NCI-H2227 (cell line): Measurements from ENCODE around the gene ME2.

Experiments used
- DNase-seq: peaks from one replicate; lab custom pipeline; 2025; ENCODE audit not compliant: unreplicated experiment; lab: John Stamatoyannopoulos, UW

The ME2 gene

GRCh38 chr18:50859793-50860555 is 18.9 kb upstream of the ME2 start:
- no peak for DNase-seq

GRCh38 chr18:50861617-50862016 is 17.3 kb upstream of the ME2 start:
- no peak for DNase-seq

GRCh38 chr18:50862401-50862800 is 16.5 kb upstream of the ME2 start:
- DNase-seq = no peak

GRCh38 chr18:50863840-50864375 is 15.0 kb upstream of the ME2 start:
- DNase-seq = no peak

- DNase-seq = no peak
These were observed 12.2 kb upstream of the ME2 start for GRCh38 chr18:50866765-50867164.

GRCh38 chr18:50869150-50869549 is 9.8 kb upstream of the ME2 start:
- no peak for DNase-seq

GRCh38 chr18:50870138-50870845 is 8.6 kb upstream of the ME2 start:
- no peak for DNase-seq

- DNase-seq = no peak
These were observed 7.1 kb upstream of the ME2 start for GRCh38 chr18:50871846-50872245.

GRCh38 chr18:50875966-50876536 is 2.9 kb upstream of the ME2 start:
- DNase-seq = no peak

GRCh38 chr18:50877545-50878265 is 1.2 kb upstream of the ME2 start:
- no peak for DNase-seq

GRCh38 chr18:50879302-50880118 is 592 bp downstream of the ME2 start:
- peak; percentile 72 for DNase-seq

- no peak for DNase-seq
These were observed 1.2 kb downstream of the ME2 start for GRCh38 chr18:50880119-50880465.

- DNase-seq = peak; percentile 17
These were observed 2.0 kb downstream of the ME2 start for GRCh38 chr18:50880944-50881343.

- no peak for DNase-seq
These were observed 8.0 kb downstream of the ME2 start for GRCh38 chr18:50886929-50887328.

- no peak for DNase-seq
These were observed 16.6 kb downstream of the ME2 start for GRCh38 chr18:50895350-50896045.

- no peak for DNase-seq
These were observed 17.2 kb downstream of the ME2 start for GRCh38 chr18:50896093-50896492.

- DNase-seq = no peak
These were observed 20.0 kb downstream of the ME2 start for GRCh38 chr18:50898919-50899318.

GRCh38 chr18:50902797-50903196 is 23.9 kb downstream of the ME2 start:
- DNase-seq = no peak

- DNase-seq = no peak
These were observed 27.9 kb downstream of the ME2 start for GRCh38 chr18:50906843-50907242.

GRCh38 chr18:50909261-50909660 is 30.3 kb downstream of the ME2 start:
- DNase-seq = no peak
